Esophagus squamous epithelium (tissue), 4 donors: ENCODE data around the gene SEC14L1.

Source experiments
- CTCF ChIP-seq, 6 experiments: fragments of 450-650 bp in 4 of 6; fragments of 200-600 bp in 2 of 6; sonication (generic) in 2 of 6; IDR thresholded peaks; one replicate each; pipeline ENCODE4 v1.5.1; 2016 to 2019; ENCODE audit warnings: antibody characterized with exemption in 6 of 6, mild to moderate bottlenecking in 4 of 6, moderate library complexity in 4 of 6
- POLR2A ChIP-seq, 4 donors: fragments of 450-650 bp; IDR thresholded peaks; one replicate each; pipeline ENCODE4 v1.6.1; 2017; ENCODE audit warnings: antibody characterized with exemption in 4 of 4, mild to moderate bottlenecking in 4 of 4, moderate library complexity in 3 of 4

GRCh38 chr17:77225265-77225664 lies 84.5 kb downstream of the SEC14L1 start:
- TF ChIP-seq CTCF (IDR thresholded peaks at IDR 0.05) (no peak), POLR2A (IDR thresholded peaks at IDR 0.05) (no peak)
